ENCODE data around the gene PREX1.

GRCh38 chr20:48647858-48648257 lies 179.9 kb downstream of the PREX1 start:
- no peak for TF ChIP-seq CTCF (IDR thresholded peaks at IDR 0.05)
- no peak for TF ChIP-seq EP300 (IDR thresholded peaks at IDR 0.05)
- TF ChIP-seq POLR2A (IDR thresholded peaks at IDR 0.05), result no peak

Measured in ovary (tissue), 3 donors.